Chondrocyte (in vitro differentiated cells): ENCODE data around the gene CNTNAP5. TPM values are rescaled to one million over a fixed set of nuclear protein-coding genes. Genes with fewer than 3 reads are reported as not detected.

Experiments
- DNase-seq: peaks from one replicate; pipeline ENCODE4 v3.0.0; 2021; ENCODE audit warnings: mixed read lengths, low spot score
- H3K27ac Mint-ChIP-seq: one replicate; pipeline ENCODE4 v1.8.0; 2021; ENCODE audit warnings: mild to moderate bottlenecking, moderate library complexity, mixed read lengths; ENCODE audit not compliant: unreplicated experiment
- H3K27me3 Mint-ChIP-seq: 2 replicates; pipeline ENCODE4 v1.8.0; 2021; ENCODE audit warnings: low read depth, mixed read lengths
- H3K36me3 Mint-ChIP-seq: 2 replicates; pipeline ENCODE4 v1.8.0; 2021; ENCODE audit warnings: low read depth, mixed read lengths
- H3K4me1 Mint-ChIP-seq: 2 replicates; pipeline ENCODE4 v1.8.0; 2021; ENCODE audit warnings: low read depth, mild to moderate bottlenecking, mixed read lengths
- H3K4me3 Mint-ChIP-seq: one replicate; pipeline ENCODE4 v1.8.0; 2021; ENCODE audit warnings: mild to moderate bottlenecking, moderate library complexity, mixed read lengths; ENCODE audit not compliant: unreplicated experiment
- H3K9me3 Mint-ChIP-seq: 2 replicates; pipeline ENCODE4 v1.8.0; 2021; ENCODE audit warnings: low read depth, mixed read lengths
- total RNA-seq: library from RNA; stranded (reverse); gene quantifications from 3 replicates; pipeline ENCODE4 v1.2.1, GENCODE V29; 2021
- TF ChIP-seq, protein P1 (sequence below): fragments of 200-600 bp; sonication (generic); IDR thresholded peaks from 2 replicates; pipeline ENCODE4 v1.5.0; 2021; ENCODE audit warnings: antibody characterized with exemption, mild to moderate bottlenecking, moderate library complexity

CNTNAP5 gene
- total RNA-seq, 1 donor from 2014 or later, result not detected

DNA sequence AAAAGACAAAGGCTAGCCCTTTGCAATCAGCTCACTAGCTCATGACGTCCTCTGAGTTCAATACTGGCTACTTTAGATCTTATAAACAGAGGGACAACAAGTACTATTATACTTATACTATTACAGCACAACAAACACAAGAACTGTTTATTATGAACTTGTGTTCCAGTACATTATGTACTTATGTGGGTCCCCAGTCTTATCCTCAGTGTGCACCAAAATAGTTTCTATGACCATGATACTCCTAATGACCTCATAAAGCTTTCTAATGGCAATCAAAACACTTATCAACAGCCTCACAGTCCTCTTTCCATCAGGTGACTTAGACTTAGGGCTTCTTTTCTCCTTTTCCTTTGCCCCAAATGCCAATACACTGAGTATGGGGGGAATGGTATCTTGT is 614.4 kb downstream of the CNTNAP5 start:
- no peak for DNase-seq
- no peaks in the 10 kb centered on the region for H3K36me3 Mint-ChIP-seq
- TF ChIP-seq, protein P1, sequence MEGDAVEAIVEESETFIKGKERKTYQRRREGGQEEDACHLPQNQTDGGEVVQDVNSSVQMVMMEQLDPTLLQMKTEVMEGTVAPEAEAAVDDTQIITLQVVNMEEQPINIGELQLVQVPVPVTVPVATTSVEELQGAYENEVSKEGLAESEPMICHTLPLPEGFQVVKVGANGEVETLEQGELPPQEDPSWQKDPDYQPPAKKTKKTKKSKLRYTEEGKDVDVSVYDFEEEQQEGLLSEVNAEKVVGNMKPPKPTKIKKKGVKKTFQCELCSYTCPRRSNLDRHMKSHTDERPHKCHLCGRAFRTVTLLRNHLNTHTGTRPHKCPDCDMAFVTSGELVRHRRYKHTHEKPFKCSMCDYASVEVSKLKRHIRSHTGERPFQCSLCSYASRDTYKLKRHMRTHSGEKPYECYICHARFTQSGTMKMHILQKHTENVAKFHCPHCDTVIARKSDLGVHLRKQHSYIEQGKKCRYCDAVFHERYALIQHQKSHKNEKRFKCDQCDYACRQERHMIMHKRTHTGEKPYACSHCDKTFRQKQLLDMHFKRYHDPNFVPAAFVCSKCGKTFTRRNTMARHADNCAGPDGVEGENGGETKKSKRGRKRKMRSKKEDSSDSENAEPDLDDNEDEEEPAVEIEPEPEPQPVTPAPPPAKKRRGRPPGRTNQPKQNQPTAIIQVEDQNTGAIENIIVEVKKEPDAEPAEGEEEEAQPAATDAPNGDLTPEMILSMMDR, result no peak
- peaks cover 2% of the 10 kb centered on the region for H3K27me3 Mint-ChIP-seq
- no peaks in the 10 kb centered on the region for H3K4me1 Mint-ChIP-seq
- H3K27ac Mint-ChIP-seq, result no peak overlapping the region
- no peak overlapping the region for H3K4me3 Mint-ChIP-seq
- peaks cover 7% of the 10 kb centered on the region for H3K9me3 Mint-ChIP-seq

- Mint-ChIP-seq H3K27me3 (peaks cover 2% of the 10 kb centered on the region), H3K9me3 (peaks cover 7% of the 10 kb centered on the region), H3K27ac (no peak overlapping the region), H3K4me1 (no peaks in the 10 kb centered on the region), H3K4me3 (no peak overlapping the region), H3K36me3 (no peaks in the 10 kb centered on the region)
- TF ChIP-seq, protein P1, result no peak
- DNase-seq, result no peak
These were observed 615.2 kb downstream of the CNTNAP5 start for GRCh38 chr2:124640221-124640750.

DNA sequence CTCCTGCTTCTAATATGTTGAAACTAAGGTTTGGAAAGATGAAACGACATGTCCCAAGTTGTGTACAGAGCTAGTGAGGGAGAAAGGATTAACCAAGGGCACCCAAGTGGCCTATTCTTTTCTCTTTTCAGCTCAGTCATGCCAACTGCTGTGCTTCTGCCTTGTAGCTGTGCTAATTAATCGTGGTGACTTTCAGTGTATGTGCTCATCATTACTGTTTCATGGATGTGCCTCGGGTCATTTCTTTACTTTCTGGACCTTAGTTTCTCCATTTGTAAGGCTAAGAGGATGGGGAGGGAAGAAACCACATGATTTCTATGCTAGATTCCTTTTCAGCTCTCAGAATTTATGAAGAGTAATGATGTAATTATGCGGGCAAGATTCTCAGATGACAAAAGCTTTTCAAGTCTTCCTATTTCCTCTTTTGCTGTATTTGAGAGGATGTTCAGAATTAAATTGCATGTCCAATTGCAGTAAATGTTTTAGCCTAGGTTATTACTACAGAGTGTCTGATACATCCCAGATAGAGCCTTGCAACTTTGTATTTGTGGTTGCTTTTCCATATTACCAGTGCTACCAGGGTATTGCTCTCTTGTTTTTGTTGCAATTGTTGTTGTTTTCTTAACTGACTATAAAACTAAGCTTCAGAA is 621.2 kb downstream of the CNTNAP5 start:
- Mint-ChIP-seq H3K9me3 (peaks cover 3% of the 10 kb centered on the region), H3K27ac (no peak overlapping the region), H3K36me3 (no peaks in the 10 kb centered on the region), H3K27me3 (peaks cover 2% of the 10 kb centered on the region), H3K4me1 (no peaks in the 10 kb centered on the region), H3K4me3 (no peak overlapping the region)
- TF ChIP-seq, protein P1, result no peak
- DNase-seq, result no peak

DNA sequence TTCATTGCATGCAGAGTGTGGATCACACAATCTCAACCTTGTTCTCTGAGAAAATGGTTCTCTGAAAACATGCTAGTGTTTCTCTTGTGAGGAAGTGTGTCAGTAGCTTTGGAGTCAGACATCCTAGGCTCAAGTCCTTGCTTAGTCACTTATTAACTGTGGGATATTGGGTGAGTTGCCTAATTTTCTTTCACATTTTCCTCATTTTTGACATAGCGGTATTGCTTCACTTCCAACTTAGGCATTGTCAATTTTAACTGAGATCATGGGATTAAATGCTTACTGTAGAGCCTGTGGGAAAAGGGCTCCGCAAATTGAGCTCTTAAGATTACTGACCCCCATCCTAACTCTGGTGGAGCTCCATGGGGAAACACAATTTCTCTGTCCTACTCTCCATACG is 622.2 kb downstream of the CNTNAP5 start:
- peaks cover 2% of the 10 kb centered on the region for H3K27me3 Mint-ChIP-seq
- no peak for DNase-seq
- TF ChIP-seq, protein P1, result no peak
- no peak overlapping the region for H3K27ac Mint-ChIP-seq
- H3K9me3 Mint-ChIP-seq, result peaks cover 3% of the 10 kb centered on the region
- H3K4me1 Mint-ChIP-seq, result no peaks in the 10 kb centered on the region
- H3K4me3 Mint-ChIP-seq, result no peak overlapping the region
- H3K36me3 Mint-ChIP-seq, result no peaks in the 10 kb centered on the region

DNA sequence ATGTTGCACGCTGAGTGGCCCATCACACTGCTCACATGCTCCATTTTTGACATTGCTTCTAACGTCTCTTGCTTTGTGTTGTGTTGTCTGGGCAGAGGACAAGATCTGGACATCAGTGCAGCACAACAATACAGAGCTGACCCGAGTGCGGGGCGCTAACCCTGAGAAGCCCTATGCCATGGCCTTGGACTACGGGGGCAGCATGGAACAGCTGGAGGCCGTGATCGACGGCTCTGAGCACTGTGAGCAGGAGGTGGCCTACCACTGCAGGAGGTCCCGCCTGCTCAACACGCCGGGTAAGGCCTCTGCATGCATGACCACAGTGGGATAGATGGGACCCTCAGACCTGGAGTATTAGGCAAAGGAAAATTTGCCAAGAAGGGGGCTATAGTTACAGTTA is 622.6 kb downstream of the CNTNAP5 start:
- no peak overlapping the region for H3K4me3 Mint-ChIP-seq
- H3K36me3 Mint-ChIP-seq, result no peaks in the 10 kb centered on the region
- DNase-seq, result no peak
- no peak overlapping the region for H3K27ac Mint-ChIP-seq
- peaks cover 3% of the 10 kb centered on the region for H3K9me3 Mint-ChIP-seq
- TF ChIP-seq, protein P1, result no peak
- H3K27me3 Mint-ChIP-seq, result peaks cover 2% of the 10 kb centered on the region
- H3K4me1 Mint-ChIP-seq, result no peaks in the 10 kb centered on the region
